ENCODE results near the gene CSKMT.
"Not testable (repeated sequence)": the region's sequence is repeated elsewhere in the genome, so short reads cannot be mapped to it uniquely, and the experiment has no call there.

DNA sequence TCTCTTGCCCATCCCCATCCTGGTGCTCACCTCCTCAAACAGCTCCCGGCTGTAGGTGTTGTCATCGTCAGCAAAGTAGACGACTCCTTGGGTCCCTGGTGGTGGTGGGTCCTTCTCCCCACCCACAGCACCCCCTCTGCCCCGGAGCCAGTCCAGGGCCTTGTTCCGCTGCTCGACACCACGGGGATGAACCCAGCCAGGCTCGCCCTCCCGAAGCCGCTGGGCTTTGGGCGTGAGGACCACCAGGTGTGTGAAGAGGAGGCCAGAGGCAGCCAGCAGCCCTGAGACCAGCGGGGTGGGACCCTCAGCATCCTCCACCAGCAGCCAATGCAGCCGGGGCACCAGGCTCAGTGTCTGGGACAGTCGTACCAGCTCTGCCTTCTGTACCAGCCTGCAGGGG lies 48.2 kb upstream of the CSKMT start:
- TF ChIP-seq, protein P1, sequence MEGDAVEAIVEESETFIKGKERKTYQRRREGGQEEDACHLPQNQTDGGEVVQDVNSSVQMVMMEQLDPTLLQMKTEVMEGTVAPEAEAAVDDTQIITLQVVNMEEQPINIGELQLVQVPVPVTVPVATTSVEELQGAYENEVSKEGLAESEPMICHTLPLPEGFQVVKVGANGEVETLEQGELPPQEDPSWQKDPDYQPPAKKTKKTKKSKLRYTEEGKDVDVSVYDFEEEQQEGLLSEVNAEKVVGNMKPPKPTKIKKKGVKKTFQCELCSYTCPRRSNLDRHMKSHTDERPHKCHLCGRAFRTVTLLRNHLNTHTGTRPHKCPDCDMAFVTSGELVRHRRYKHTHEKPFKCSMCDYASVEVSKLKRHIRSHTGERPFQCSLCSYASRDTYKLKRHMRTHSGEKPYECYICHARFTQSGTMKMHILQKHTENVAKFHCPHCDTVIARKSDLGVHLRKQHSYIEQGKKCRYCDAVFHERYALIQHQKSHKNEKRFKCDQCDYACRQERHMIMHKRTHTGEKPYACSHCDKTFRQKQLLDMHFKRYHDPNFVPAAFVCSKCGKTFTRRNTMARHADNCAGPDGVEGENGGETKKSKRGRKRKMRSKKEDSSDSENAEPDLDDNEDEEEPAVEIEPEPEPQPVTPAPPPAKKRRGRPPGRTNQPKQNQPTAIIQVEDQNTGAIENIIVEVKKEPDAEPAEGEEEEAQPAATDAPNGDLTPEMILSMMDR (IDR thresholded peaks at IDR 0.05; ENCODE audit: low read length) = not testable (repeated sequence)
- not testable (repeated sequence) for TF ChIP-seq EZH2 (IDR thresholded peaks at IDR 0.05; ENCODE audit: borderline replicate concordance, low read length)

Measured in OCI-LY1 (cell line).